GM23338 (cell line): Measurements from ENCODE around the gene SSBP2.

Experiments used
- EZH2phosphoT487 ChIP-seq: fragments of 200-600 bp; sonication (generic); IDR thresholded peaks from one replicate; pipeline ENCODE4 v1.8.1; 2018; ENCODE audit warnings: antibody characterized with exemption; ENCODE audit not compliant: unreplicated experiment
- JUNB ChIP-seq: IDR thresholded peaks from one replicate; pipeline ENCODE4 v1.6.1; 2016; ENCODE audit warnings: antibody characterized with exemption; ENCODE audit not compliant: unreplicated experiment
- POLR2AphosphoS5 ChIP-seq: IDR thresholded peaks from 2 replicates; pipeline ENCODE4 v1.6.1; 2016; ENCODE audit warnings: antibody characterized with exemption, low read depth
- TF ChIP-seq, protein P1 (sequence below): IDR thresholded peaks from 2 replicates; pipeline ENCODE4 v1.6.1; 2016; ENCODE audit warnings: antibody characterized with exemption

DNA sequence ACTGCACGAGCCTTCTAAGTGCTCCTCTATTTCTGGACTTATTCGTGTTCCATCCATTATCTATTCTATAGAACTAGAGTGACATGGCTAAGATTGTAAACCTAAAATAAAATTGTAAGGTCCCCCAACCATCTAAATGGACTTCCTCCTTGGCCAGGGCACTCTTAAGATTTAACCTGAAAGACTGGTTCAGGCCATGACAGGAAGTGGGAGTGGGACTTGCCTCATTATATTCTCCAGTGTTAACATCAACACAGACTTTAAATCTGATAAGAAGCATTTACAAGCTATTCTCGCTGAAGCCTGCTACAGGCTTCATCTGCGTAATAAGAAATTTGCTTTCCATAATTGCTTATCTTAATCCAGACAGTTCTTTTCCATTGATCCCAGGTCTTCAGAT is 117.0 kb downstream of the SSBP2 start:
- TF ChIP-seq POLR2AphosphoS5: no peak
- no peak for TF ChIP-seq EZH2phosphoT487
- TF ChIP-seq JUNB: no peak
- TF ChIP-seq, protein P1, sequence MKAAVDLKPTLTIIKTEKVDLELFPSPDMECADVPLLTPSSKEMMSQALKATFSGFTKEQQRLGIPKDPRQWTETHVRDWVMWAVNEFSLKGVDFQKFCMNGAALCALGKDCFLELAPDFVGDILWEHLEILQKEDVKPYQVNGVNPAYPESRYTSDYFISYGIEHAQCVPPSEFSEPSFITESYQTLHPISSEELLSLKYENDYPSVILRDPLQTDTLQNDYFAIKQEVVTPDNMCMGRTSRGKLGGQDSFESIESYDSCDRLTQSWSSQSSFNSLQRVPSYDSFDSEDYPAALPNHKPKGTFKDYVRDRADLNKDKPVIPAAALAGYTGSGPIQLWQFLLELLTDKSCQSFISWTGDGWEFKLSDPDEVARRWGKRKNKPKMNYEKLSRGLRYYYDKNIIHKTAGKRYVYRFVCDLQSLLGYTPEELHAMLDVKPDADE: no peak
